ENCODE data around the gene CHMP4B.

- TF ChIP-seq POLR2A (IDR thresholded peaks at IDR 0.05), result no peak
- TF ChIP-seq, protein P1, sequence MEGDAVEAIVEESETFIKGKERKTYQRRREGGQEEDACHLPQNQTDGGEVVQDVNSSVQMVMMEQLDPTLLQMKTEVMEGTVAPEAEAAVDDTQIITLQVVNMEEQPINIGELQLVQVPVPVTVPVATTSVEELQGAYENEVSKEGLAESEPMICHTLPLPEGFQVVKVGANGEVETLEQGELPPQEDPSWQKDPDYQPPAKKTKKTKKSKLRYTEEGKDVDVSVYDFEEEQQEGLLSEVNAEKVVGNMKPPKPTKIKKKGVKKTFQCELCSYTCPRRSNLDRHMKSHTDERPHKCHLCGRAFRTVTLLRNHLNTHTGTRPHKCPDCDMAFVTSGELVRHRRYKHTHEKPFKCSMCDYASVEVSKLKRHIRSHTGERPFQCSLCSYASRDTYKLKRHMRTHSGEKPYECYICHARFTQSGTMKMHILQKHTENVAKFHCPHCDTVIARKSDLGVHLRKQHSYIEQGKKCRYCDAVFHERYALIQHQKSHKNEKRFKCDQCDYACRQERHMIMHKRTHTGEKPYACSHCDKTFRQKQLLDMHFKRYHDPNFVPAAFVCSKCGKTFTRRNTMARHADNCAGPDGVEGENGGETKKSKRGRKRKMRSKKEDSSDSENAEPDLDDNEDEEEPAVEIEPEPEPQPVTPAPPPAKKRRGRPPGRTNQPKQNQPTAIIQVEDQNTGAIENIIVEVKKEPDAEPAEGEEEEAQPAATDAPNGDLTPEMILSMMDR (IDR thresholded peaks at IDR 0.05), result no peak
These were observed 85.4 kb downstream of the CHMP4B start for GRCh38 chr20:33896509-33896908.
